GM18505 (cell line): ENCODE results near the gene FBP2.

Experiments used
- ATAC-seq: cut with Tn5 transposase; IDR thresholded peaks from one replicate; pipeline ENCODE4 v1.9.1; 2021; ENCODE audit not compliant: unreplicated experiment
- POLR2A ChIP-seq: IDR thresholded peaks from 4 replicates; pipeline ENCODE4 v1.6.1; 2011; ENCODE audit warnings: borderline replicate concordance; ENCODE audit not compliant: insufficient read depth, insufficient read length; ENCODE audit errors: extremely low read depth

The FBP2 gene

GRCh38 chr9:94623253-94623652 lies 29.6 kb upstream of the FBP2 start:
- no peak for TF ChIP-seq POLR2A
- ATAC-seq, result no peak

GRCh38 chr9:94622087-94622800 lies 28.6 kb upstream of the FBP2 start:
- no peak for ATAC-seq
- no peak for TF ChIP-seq POLR2A

- ATAC-seq, result no peak
- no peak for TF ChIP-seq POLR2A
Measured at GRCh38 chr9:94619026-94619425, 25.4 kb upstream of the FBP2 start.

GRCh38 chr9:94613003-94613402 lies 19.4 kb upstream of the FBP2 start:
- ATAC-seq, result no peak
- no peak for TF ChIP-seq POLR2A

- TF ChIP-seq POLR2A, result no peak
- ATAC-seq, result no peak
Measured at GRCh38 chr9:94612071-94612470, 18.4 kb upstream of the FBP2 start.

- ATAC-seq, result no peak
- no peak for TF ChIP-seq POLR2A
Measured at GRCh38 chr9:94611638-94612068, 18.0 kb upstream of the FBP2 start.

- TF ChIP-seq POLR2A, result no peak
- no peak for ATAC-seq
Measured at GRCh38 chr9:94610181-94610606, 16.6 kb upstream of the FBP2 start.

- ATAC-seq, result no peak
- no peak for TF ChIP-seq POLR2A
Measured at GRCh38 chr9:94607423-94607691, 13.7 kb upstream of the FBP2 start.

- ATAC-seq, result no peak
- TF ChIP-seq POLR2A, result no peak
Measured at GRCh38 chr9:94606646-94607422, 13.2 kb upstream of the FBP2 start.

GRCh38 chr9:94603259-94604160 lies 9.9 kb upstream of the FBP2 start:
- no peak for ATAC-seq
- TF ChIP-seq POLR2A, result no peak

GRCh38 chr9:94602666-94603065 lies 9.0 kb upstream of the FBP2 start:
- no peak for ATAC-seq
- no peak for TF ChIP-seq POLR2A

GRCh38 chr9:94600715-94601114 lies 7.1 kb upstream of the FBP2 start:
- no peak for ATAC-seq
- TF ChIP-seq POLR2A, result no peak

- no peak for TF ChIP-seq POLR2A
- ATAC-seq, result no peak
Measured at GRCh38 chr9:94600258-94600657, 6.6 kb upstream of the FBP2 start.
